ENCODE measurements around the gene ZBED5.
"Not testable (repeated sequence)": the region's sequence is repeated elsewhere in the genome, so short reads cannot be mapped to it uniquely, and the experiment has no call there.

Gene ZBED5

DNA sequence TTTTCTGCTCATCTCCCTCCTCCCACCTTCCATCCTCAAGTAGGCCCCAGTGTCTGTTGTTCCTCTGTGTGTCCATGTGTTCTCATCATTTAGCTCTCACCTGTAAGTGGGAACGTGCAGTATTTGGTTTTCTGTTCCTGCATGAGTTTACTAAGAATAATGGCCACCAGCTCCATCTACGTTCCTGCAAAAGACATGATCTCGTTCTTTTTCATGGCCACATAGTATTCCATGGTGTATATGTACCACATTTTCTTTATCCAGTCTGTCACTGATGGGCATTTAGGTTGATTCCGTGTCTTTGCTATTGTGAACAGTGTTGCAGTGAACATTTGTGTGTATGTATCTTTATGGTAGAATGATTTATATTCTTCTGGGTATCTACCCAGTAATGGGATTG is 21.0 kb downstream of the ZBED5 start:
- DNase-seq, result not testable (repeated sequence)

DNA sequence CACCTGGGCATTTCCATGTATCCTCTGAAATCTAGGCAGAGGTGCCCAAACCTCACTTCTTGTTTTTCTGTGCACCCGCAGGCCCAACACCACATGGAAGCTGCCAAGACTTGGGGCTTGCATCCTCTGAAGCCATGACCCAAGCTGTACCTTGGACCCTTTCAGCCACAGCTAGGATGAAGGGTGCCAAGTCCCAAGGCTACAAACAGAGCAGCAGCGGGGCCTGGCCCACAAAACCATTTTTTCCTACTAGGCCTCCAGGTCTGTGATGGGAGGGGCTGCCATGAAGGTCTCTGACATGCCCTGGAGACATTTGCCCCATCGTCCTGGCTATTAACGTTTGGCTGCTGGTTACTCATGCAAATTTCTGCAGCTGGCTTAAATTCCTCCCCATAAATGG is 28.7 kb downstream of the ZBED5 start:
- no peak for DNase-seq

DNA sequence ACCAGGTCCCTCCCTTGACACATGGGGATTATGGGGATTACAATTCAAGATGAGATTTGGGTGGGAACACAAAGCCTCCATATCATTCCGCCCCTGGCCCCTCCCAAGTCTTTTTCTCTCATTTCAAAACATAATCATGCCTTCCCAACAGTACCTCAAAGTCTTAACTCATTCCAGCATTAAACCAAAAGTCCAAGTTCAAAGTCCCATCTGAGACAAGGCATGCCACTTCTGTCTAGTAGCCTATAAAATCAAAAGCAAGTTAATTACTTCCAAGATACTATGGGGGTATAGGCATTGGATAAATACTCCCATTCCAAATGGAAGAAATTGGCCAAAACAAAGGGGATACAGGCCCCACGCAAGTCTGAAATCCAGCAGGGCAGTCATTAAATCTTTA is 29.5 kb downstream of the ZBED5 start:
- no peak for DNase-seq

DNA sequence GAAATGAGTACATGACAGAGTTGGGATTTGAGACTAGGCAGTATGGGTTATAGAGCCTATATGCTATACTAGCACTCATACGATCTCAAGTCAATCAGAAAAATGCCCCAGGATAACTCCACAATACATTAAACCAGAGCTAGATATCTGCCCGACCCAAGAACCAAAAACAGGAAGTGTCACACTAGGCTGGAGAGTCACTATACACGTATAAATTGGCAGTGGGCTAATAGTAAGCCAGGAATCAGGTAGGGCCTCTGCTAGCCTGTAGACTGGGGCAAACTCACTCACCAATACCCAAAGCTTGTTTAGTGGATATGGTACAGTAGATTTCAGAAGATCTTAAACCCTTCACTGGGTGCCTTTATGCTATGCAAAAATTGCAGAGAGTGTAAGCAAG is 33.0 kb downstream of the ZBED5 start:
- no peak for DNase-seq

DNA sequence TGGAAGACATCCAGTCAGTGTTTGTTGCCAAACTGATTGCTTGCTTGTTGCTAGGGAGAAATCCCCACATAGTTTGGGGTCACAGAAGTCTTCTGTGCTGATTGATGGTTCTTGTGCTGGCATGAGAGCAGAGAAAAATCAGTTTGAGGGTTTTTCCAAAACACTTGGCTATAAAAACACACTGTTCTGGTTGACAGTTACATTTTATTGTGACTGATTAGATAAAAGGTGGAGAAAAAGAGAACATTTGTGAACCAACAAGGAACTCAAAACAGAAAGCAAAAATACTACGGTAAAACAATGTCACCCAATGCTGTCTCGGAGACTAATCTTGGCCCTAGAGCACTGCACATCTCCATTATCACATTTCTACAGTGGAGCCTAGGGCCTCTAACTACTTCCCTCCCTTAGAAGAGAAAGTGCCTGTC is 34.7 kb downstream of the ZBED5 start:
- no peak for DNase-seq

DNA sequence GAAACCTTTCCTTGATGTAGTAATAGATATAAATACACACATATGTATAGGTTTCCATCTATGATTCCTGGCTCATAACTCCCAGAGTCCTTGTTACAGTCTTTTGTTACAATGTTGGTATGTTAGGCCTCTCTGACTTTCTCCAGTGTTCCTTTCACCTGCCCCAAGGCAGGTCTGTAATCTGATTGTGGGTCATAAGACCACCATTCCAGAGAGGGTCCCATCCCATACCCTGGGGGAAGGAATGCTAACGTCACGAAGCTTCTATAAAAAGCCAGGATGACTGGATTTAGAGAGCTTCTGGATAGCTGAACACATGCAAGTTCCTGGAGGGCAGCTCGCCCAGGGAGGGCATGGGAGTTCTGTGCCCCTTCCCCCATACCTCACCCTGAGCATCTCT is 35.4 kb downstream of the ZBED5 start:
- not testable (repeated sequence) for DNase-seq

DNA sequence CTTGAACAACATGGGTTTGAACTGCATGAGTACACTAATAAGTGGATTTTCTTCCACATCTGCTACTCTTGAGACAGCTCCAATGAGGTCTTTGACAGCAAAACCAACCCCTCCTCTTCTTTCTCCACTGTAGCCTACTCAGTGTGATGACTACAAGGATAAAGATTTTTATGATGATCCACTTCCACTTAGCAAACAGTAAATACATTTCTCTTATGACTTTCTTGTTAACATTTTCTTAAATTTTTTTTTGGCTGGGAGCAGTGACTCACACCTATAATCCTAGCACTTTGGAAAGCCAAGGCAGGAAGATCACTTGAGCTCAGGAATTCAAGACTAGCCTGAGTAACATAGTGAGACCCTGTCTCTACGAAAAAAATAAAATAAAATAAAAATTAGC is 39.3 kb downstream of the ZBED5 start:
- DNase-seq, result no peak

DNA sequence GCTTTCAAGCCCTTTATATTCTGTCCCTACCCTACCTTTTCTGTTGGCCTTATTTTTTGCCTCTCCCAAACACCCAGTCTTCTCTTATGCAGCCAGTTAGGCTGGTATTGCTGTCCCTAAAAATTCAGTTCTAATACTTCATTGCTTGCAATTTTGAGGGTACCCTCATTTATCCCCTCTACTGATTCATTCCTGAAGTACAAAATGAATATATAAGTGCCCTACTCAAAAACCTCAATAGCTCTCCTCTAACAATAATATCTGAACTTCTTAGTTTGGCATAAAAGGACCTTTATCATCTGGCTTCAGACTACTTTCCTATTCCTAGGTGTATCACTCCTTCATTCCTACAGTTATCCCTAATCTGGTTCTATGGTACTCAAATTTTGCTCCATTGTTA is 43.9 kb downstream of the ZBED5 start:
- DNase-seq, result no peak

DNA sequence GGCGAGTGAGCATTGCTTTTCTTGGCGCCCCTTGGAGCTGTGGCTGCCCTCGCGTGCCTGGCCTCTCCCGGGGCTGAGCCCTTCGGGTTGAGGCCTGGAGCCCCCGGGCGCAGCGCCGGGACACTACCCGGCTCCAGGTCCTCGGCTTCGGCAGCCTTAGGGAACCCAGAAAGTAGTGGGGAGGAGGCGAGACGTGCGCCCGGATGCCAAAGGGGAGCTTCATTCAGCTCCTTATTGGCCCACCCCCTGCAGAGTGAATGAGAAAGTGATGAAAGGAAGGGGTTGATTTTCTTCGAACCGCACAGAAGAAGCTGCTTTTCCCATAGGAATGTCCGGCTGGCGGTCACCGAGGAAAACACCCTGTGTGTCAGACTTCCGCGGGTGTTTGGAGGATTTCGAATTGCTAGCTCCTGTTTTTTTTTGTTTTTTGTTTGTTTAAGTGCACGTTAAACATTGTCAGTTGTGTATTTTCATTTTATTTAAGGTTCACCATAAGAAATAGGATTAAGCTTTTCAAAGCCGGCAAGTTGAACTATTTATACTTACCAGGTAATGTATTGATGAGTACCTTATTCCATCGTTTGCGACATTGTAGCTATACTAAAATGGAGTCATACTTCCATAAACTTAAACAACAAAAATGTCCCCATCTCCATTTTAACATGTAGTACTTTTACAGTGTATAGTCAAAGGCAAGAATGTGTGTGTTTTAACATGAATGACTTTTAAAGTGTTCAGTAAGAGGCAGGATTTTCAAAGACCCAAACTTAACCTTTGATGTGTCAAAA is 48.3 kb downstream of the ZBED5 start:
- DNase-seq, result no peak

DNA sequence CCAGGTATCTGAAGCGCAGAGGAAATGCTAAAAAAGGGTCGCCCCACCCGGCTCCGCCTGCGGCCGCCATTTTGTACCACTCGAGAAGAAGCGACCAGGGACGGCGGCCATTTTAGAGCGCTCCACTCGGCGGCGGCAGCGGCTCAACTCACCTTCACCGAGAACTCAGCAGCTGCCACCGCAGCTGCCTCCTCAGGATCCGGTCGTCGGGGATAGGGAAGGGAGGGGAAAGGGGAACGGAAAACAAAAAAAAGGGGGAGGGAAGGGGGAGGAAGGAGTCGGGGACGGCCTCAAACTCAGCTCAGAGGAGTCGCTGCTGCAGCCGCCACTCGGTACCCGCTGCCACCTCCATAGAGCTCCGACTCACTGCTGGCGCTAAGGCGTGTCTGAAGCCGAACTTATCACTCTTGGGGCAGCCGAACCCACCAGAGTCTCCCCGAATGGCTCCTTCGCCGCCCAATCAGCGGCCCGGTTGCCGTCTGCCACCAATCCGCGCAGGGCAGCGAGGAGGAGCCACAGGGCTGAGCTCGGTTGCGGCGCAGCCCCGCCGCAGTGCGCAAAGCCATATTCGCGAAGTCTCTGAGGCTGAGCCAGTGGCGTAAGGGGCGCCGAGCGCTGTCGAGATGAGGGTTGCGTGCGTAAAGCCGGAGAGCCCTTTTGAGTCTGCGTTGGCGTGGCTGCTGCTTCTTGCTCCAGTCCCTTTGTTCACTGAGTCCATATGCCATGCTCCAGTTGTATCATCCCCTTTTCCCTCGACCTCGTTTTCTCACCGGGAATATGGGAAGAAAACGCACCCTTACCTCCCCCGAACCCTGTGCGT is 49.1 kb downstream of the ZBED5 start, which contains the start of gene EIF4G2:
TSS of gene EIF4G2 (minus strand) at position 374 of the 820 bp plus-strand sequence.
- DNase-seq, result peak; percentile 97

DNA sequence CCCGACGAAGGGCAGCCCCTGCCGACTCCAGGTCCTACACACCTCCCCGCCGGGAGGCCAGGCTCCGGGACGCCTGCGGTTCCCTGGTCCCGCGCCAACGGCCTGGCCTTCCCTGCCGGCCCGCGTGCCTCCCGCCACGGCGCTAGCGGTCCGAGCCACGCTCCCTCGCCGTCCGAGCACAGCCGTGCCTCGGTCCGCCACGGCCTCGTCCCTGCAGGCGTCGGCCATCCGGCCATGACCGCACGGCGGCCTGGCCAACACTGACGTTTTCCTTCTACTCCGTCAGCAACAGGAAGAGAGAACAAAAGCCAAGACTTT is 49.7 kb downstream of the ZBED5 start:
- no peak for DNase-seq

DNA sequence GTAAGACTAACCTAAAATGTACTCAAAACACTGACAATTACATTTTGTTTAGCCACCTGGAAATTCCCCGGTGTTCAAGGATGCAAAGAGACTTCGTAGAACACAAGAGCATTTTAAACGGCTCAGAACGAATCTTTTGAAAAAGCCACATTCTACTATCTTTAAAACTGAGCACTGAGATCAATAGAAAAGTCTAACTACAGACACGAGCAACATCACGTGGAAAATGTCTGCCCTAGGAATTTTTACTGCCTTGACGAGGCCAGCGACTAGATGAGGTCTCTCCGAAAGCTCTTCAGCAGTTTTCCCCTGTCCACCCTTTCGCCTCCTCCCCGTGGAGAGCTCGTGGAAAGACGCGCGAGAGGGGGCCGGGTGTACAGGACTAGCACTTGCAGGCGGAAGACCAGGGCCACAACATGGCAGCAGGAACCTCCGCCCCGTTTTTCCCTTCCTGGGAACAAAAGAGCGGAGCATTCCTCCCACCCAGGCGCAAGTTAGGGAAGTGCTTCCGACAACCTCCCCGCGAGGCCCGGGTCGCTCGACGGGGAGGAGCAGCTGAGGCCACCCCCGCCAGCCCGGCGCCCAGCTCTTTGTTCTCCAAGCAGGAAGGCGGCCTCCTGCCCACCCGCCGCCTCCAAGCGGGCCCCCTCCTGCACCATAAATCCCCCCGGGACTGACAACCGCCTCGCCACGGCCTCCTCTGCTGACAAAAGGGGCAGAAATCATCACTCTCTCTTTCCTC is 50.2 kb downstream of the ZBED5 start:
- no peak for DNase-seq

DNA sequence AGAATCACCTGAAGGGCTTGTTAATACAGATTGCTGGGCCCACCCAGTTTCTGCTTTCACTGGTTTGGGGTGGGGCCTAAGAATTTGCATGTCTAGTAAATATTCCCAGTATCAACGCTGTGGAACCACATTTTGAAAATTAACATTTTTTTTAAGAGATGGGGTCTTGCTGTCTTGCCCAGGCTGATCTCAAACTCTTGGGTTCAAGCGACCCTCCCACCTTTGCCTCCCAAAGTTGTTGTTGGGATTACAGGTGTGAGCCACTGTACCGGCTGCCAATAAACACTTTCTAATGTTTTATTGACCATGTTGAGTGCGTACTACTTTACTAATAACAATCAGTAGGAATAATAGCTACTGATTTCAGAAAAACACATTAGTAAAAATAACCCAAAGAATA is 51.6 kb downstream of the ZBED5 start:
- DNase-seq, result no peak

DNA sequence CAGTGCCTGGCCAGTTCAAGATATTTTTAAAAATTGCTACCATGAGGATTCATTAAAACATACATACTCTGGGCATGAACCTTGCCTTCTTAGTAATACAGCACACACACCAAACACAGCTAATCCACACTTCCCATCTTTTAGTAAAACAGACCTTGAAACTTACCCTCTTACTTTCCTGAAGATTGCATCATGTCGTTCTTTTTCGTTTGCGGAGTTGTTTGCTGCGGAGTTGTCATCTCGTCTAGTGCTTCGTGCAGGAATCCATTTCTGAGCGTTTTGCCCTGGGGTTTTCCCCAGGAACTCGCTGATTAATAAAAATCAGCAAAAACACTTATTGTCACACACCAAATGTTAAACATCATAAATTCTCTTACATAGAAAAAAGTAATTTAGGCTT is 52.1 kb downstream of the ZBED5 start:
- DNase-seq, result no peak

DNA sequence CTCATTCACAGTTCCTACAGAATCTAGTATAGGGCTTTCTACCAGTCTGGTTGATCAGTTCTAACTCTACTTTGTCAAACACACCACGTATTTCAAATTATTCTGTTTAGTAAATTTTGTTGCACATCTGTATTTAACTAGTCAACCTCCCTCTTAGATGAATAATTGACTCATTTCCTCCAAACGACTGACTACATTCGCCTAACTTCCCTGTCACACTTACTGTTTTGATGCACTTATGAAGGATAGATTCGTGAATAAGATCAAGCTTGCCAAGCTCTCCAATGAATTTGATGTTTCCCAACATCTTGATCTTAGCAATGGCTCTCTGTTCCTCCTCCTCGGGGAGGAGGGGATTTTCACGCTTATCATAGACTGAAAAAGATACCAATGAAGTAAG is 54.2 kb downstream of the ZBED5 start:
- no peak for DNase-seq

Data from NCI-H1694 treated with DMSO at 0.1 percent for 48 hours (cell line).